ENCODE data around the gene FRMD8. TPM values are rescaled to one million over a fixed set of nuclear protein-coding genes. Genes with fewer than 3 reads are reported as not detected.

The FRMD8 gene
- polyA plus RNA-seq, 3 donors: 33.7 to 41.2 (median 35.4) TPM

GRCh38 chr11:65390099-65390941 is 3.9 kb downstream of the FRMD8 start:
- Histone ChIP-seq H3K36me3 (replicated peaks in 1 of 2; ENCODE audit: control insufficient read depth in 1 of 2, insufficient read depth in 2 of 2, low read length in 2 of 2) (peaks cover 47 to 68% of the 10 kb centered on the region in 2 donors), H3K79me2 (ENCODE audit: insufficient read depth, low read length) (peaks cover 58% of the 10 kb centered on the region)
- peak overlapping the region in 2 of 7 donors; percentile 18 to 66 for H3K27ac Mint-ChIP-seq

GRCh38 chr11:65390996-65391395 is 4.6 kb downstream of the FRMD8 start:
- Histone ChIP-seq H3K27me3 (ENCODE audit: control insufficient read depth in 2 of 2, insufficient read depth in 2 of 2, low read length in 2 of 2) (no peaks in the 10 kb centered on the region), H3K4me1 (ENCODE audit: control insufficient read depth in 1 of 2, insufficient read depth in 2 of 2, low read length in 2 of 2) (peaks cover 24 to 34% of the 10 kb centered on the region in 2 donors), H3K9ac (ENCODE audit: insufficient read depth, low read length, poor library complexity, severe bottlenecking) (no peak overlapping the region), H4K20me1 (ENCODE audit: insufficient read depth, low read length) (peaks cover 62% of the 10 kb centered on the region), H3K36me3 (replicated peaks in 1 of 2; ENCODE audit: control insufficient read depth in 1 of 2, insufficient read depth in 2 of 2, low read length in 2 of 2) (peaks cover 53 to 75% of the 10 kb centered on the region in 2 donors), H3K4me3 (replicated peaks in 1 of 3; ENCODE audit: low read depth in 2 of 3, low read length in 3 of 3) (no peak overlapping the region), H3K79me2 (ENCODE audit: insufficient read depth, low read length) (peaks cover 58% of the 10 kb centered on the region), H3K27ac (ENCODE audit: low read depth in 1 of 2, low read length in 2 of 2) (no peak overlapping the region), H2AFZ (ENCODE audit: insufficient read depth, low read depth, low read length, poor library complexity, severe bottlenecking) (no peak overlapping the region), H3K4me2 (replicated peaks; ENCODE audit: extremely low read depth, low read length, poor library complexity, severe bottlenecking) (no peak overlapping the region), H3K9me3 (replicated peaks in 1 of 2; ENCODE audit: control insufficient read depth in 1 of 2, insufficient read depth in 1 of 2, low read length in 2 of 2) (no peaks in the 10 kb centered on the region)
- H3K27me3 Mint-ChIP-seq (ENCODE audit: low read depth in 3 of 3): no peaks in the 10 kb centered on the region
- H3K36me3 Mint-ChIP-seq: peaks cover 35 to 74% of the 10 kb centered on the region in 2 donors
- H3K27ac Mint-ChIP-seq: no peak overlapping the region
- WGBS (ENCODE audit: insufficient coverage): 95% methylated on average over 9 of the region's 9 CpGs
- no peak for TF ChIP-seq CTCF (IDR thresholded peaks at IDR 0.05)
- no peak for DNase-seq
- H3K4me1 Mint-ChIP-seq: peaks cover 38% of the 10 kb centered on the region
- intact Hi-C loops (cut with micrococcal nuclease): no loop called here
- no peak overlapping the region for H3K4me3 Mint-ChIP-seq
- H3K9me3 Mint-ChIP-seq: no peaks in the 10 kb centered on the region

More at GRCh38 chr11:65390099-65390941, 3.9 kb downstream of the FRMD8 start:
- 79% methylated on average over 8 of the region's 21 CpGs for WGBS (ENCODE audit: insufficient coverage)
- Histone ChIP-seq H3K27me3 (ENCODE audit: control insufficient read depth in 2 of 2, insufficient read depth in 2 of 2, low read length in 2 of 2) (no peaks in the 10 kb centered on the region), H2AFZ (ENCODE audit: insufficient read depth, low read depth, low read length, poor library complexity, severe bottlenecking) (no peak overlapping the region), H3K4me1 (ENCODE audit: control insufficient read depth in 1 of 2, insufficient read depth in 2 of 2, low read length in 2 of 2) (peaks cover 30 to 41% of the 10 kb centered on the region in 2 donors), H3K4me2 (replicated peaks; ENCODE audit: extremely low read depth, low read length, poor library complexity, severe bottlenecking) (no peak overlapping the region), H4K20me1 (ENCODE audit: insufficient read depth, low read length) (peaks cover 59% of the 10 kb centered on the region), H3K27ac (ENCODE audit: low read depth in 1 of 2, low read length in 2 of 2) (no peak overlapping the region), H3K9ac (ENCODE audit: insufficient read depth, low read length, poor library complexity, severe bottlenecking) (no peak overlapping the region), H3K4me3 (replicated peaks in 1 of 3; ENCODE audit: low read depth in 2 of 3, low read length in 3 of 3) (no peak overlapping the region), H3K9me3 (replicated peaks in 1 of 2; ENCODE audit: control insufficient read depth in 1 of 2, insufficient read depth in 1 of 2, low read length in 2 of 2) (no peaks in the 10 kb centered on the region)
- no peaks in the 10 kb centered on the region for H3K9me3 Mint-ChIP-seq
- H3K4me1 Mint-ChIP-seq: peaks cover 44% of the 10 kb centered on the region
- intact Hi-C loops (cut with micrococcal nuclease): no loop called here
- DNase-seq: no peak
- H3K36me3 Mint-ChIP-seq: peaks cover 31 to 67% of the 10 kb centered on the region in 2 donors
- no peaks in the 10 kb centered on the region for H3K27me3 Mint-ChIP-seq (ENCODE audit: low read depth in 3 of 3)
- no peak overlapping the region for H3K4me3 Mint-ChIP-seq
- TF ChIP-seq CTCF (IDR thresholded peaks at IDR 0.05): no peak

All from CD14-positive monocyte (primary cell).